ENCODE measurements around the gene SPTBN2.
A peak's percentile ranks its signal among the peaks of the same experiment; 100 is the strongest.

The SPTBN2 gene

GRCh38 chr11:66687831-66688281 is 41.2 kb downstream of the SPTBN2 start:
- Mint-ChIP-seq H3K36me3 (ENCODE audit: low read depth) (peaks cover 44% of the 10 kb centered on the region), H3K27ac (no peak overlapping the region), H3K4me3 (no peak overlapping the region), H3K27me3 (ENCODE audit: low read depth, poor library complexity) (no peaks in the 10 kb centered on the region), H3K9me3 (no peaks in the 10 kb centered on the region), H3K4me1 (peaks cover 4% of the 10 kb centered on the region)
- no peak for TF ChIP-seq CTCF (IDR thresholded peaks at IDR 0.05)
- DNase-seq: no peak

- Mint-ChIP-seq H3K27ac (no peak overlapping the region), H3K9me3 (no peaks in the 10 kb centered on the region), H3K27me3 (ENCODE audit: low read depth, poor library complexity) (no peaks in the 10 kb centered on the region), H3K4me3 (no peak overlapping the region), H3K4me1 (peaks cover 4% of the 10 kb centered on the region), H3K36me3 (ENCODE audit: low read depth) (peaks cover 40% of the 10 kb centered on the region)
- no peak for TF ChIP-seq CTCF (IDR thresholded peaks at IDR 0.05)
- no peak for DNase-seq
Observed at GRCh38 chr11:66686801-66687750, 41.9 kb downstream of the SPTBN2 start.

- Mint-ChIP-seq H3K27ac (peak overlapping the region; percentile 15), H3K4me1 (peaks cover 4% of the 10 kb centered on the region), H3K27me3 (ENCODE audit: low read depth, poor library complexity) (no peaks in the 10 kb centered on the region), H3K4me3 (no peak overlapping the region), H3K36me3 (ENCODE audit: low read depth) (peaks cover 36% of the 10 kb centered on the region), H3K9me3 (peaks cover 4% of the 10 kb centered on the region)
- no peak for TF ChIP-seq CTCF (IDR thresholded peaks at IDR 0.05)
- DNase-seq: no peak
Observed at GRCh38 chr11:66686100-66686785, 42.8 kb downstream of the SPTBN2 start.

GRCh38 chr11:66685276-66686099 is 43.5 kb downstream of the SPTBN2 start:
- Mint-ChIP-seq H3K9me3 (peaks cover 5% of the 10 kb centered on the region), H3K4me3 (no peak overlapping the region), H3K4me1 (peaks cover 4% of the 10 kb centered on the region), H3K36me3 (ENCODE audit: low read depth) (peaks cover 36% of the 10 kb centered on the region), H3K27ac (peak overlapping the region; percentile 83), H3K27me3 (ENCODE audit: low read depth, poor library complexity) (no peaks in the 10 kb centered on the region)
- no peak for DNase-seq
- no peak for TF ChIP-seq CTCF (IDR thresholded peaks at IDR 0.05)

- Mint-ChIP-seq H3K27ac (peak overlapping the region; percentile 83), H3K4me1 (peaks cover 4% of the 10 kb centered on the region), H3K27me3 (ENCODE audit: low read depth, poor library complexity) (no peaks in the 10 kb centered on the region), H3K36me3 (ENCODE audit: low read depth) (peaks cover 36% of the 10 kb centered on the region), H3K9me3 (peaks cover 5% of the 10 kb centered on the region), H3K4me3 (no peak overlapping the region)
- no peak for TF ChIP-seq CTCF (IDR thresholded peaks at IDR 0.05)
- DNase-seq: no peak
Observed at GRCh38 chr11:66684635-66685034, 44.4 kb downstream of the SPTBN2 start.
